ENCODE measurements around the gene TMIGD2.

Gene TMIGD2

GRCh38 chr19:4326215-4326836, 24.1 kb upstream of the TMIGD2 start:
- DNase-seq = no peak

- DNase-seq = no peak
Observed at GRCh38 chr19:4324228-4324627, 22.0 kb upstream of the TMIGD2 start.

DNA sequence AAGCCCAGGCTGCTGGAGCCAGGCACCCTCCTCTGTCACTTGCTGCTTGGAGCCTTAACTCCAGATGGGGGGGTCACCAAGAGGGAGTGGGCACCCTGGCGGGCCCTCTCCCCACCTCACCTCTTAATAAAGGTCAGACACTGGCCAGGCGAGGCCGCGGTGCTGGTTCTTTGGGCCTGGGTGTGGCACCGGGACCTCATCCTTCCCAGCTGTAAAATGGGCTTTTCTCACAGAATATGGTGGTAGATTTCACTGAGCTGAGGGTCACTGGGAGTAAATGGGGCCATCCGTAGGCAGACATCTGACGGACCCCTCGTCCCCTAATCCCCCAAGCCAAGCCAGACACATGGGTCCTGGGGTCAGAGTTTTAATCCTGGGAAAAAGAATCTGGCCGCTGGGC, 21.5 kb upstream of the TMIGD2 start:
- DNase-seq = no peak

- no peak for DNase-seq
Observed at GRCh38 chr19:4322942-4323665, 20.9 kb upstream of the TMIGD2 start.

DNA sequence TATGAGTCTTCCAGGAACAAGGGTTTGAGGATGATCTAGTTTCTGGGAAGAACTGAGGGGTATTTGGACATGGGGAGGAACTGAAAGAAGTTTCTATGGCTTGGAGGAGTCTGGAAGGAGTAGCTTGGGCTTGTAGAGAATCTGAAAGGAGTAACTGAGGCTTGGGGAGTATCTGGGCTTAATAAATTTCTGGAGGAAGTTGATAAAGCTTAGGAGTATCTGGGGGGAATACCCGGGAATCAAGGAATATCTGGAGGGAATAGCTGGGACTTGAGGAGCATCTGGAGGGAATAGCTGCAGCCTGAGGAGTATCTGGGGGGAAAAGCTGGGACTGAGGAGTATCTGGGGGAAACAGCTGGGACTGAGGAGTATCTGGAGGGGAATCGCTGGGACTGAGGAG, 18.2 kb upstream of the TMIGD2 start:
- no peak for DNase-seq

- DNase-seq = no peak
Observed at GRCh38 chr19:4319067-4319718, 17.0 kb upstream of the TMIGD2 start.

DNA sequence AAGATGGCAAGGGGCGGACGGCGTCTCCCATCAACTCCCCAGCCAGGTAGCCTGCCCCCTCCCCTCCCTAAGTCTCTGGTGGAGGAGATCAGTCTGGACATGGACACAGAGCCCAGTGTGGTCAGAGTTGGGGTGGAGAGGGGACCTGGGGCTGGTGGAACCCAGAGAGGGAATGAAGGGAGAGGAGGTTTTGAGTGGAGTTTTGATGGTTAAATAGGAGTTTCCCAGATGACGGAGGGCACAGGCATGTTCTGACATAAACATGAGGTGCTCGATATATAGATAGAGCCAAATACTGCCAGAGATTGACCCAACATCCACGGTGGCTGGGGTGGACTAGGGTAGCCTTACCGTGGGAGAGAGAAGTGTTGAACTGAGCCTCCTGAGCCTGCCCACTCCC, 16.3 kb upstream of the TMIGD2 start:
- no peak for DNase-seq

DNA sequence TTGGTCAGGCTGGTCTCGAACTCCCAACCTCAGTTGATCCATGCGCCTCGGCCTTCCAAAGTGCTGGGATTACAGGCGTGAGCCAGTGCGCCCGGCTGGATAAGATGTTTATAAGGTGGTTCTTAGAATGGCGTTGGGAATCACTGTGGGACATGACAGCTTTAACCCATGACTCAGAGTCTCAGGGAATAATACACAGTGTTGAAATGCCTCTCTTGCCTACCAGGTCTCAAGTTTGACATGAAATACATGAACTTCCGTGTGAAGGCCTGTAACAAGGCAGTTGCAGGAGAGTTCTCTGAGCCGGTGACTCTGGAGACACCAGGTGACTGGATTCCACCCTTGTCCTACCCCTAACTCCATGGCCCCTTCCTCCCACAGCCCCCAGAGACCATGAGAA, 14.8 kb upstream of the TMIGD2 start:
- DNase-seq = no peak

DNA sequence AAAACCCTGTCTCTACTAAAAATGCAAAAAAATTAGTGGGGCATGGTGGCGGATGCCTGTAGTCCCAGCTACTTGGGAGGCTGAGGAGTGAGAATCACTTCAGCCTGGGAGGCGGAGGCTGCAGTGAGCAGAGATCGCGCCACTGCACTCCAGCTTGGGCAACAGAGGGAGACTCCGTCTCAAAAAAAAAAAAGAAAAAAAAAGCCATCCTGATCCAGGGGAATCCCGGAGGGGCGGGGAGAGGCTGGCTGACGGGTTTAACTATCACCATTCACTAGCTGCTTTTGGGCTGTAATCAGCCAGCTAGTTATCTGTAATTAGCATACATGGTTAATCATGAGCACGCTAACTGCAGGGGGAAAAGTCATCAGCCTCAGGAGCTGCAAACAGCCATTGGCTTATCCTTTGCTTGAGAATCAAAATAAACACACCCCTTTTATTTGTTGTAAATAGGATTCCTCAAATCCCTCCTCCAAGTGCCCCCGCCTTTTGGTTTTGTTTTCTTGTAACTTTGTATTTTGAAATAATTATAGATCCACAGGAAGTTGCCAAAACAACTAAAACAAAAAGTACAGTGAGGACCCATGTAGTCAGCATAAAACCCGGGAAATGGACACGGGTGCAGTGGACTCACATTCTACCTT, 11.8 kb upstream of the TMIGD2 start:
- DNase-seq = no peak

- DNase-seq = no peak
Observed at GRCh38 chr19:4310247-4311121, 8.3 kb upstream of the TMIGD2 start.

- DNase-seq = no peak
Observed at GRCh38 chr19:4305659-4306058, 3.5 kb upstream of the TMIGD2 start.

- no peak for DNase-seq
Observed at GRCh38 chr19:4305257-4305612, 3.0 kb upstream of the TMIGD2 start.

DNA sequence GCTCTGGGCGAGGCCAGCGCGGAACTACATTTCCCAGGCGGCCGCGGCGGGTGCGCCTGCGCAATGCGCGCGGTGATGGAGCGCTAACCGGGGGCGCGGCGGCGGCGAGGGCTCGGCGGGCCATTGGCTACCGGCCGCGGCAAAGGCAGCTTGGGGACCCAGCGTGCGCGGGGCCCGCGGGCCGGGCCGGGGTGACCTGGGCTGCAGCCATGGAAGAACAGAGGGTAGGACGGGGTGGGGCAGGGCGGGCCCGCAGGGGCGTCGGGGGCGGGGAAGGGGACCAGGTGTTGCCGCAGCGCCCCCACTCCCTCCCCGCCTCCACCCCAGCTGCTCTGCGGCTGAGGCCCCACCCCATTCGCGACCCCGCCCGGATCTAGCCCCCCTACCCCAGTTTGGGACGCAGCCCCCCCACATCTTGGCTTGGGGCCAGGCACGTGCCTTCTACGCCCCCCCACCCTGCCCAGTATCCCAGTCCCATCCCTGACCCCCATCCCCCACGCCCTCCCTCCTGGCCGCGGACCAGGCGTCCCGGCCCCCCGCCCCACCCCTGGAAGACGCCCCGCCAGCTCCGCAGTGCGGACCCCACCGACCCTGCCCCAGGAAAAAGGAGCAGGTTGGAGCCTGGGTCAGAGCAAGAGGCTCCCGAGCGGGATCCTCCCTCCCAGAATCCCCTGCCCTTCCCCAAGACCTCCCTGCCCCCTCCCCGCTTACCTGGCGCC, 2.5 kb upstream of the TMIGD2 start, which contains the start of gene FSD1:
FSD1 (plus strand) TSS at position 61 of the 719 bp plus-strand sequence; CDS start at position 210, 149 bp downstream.
- peak; percentile 63 for DNase-seq

DNA sequence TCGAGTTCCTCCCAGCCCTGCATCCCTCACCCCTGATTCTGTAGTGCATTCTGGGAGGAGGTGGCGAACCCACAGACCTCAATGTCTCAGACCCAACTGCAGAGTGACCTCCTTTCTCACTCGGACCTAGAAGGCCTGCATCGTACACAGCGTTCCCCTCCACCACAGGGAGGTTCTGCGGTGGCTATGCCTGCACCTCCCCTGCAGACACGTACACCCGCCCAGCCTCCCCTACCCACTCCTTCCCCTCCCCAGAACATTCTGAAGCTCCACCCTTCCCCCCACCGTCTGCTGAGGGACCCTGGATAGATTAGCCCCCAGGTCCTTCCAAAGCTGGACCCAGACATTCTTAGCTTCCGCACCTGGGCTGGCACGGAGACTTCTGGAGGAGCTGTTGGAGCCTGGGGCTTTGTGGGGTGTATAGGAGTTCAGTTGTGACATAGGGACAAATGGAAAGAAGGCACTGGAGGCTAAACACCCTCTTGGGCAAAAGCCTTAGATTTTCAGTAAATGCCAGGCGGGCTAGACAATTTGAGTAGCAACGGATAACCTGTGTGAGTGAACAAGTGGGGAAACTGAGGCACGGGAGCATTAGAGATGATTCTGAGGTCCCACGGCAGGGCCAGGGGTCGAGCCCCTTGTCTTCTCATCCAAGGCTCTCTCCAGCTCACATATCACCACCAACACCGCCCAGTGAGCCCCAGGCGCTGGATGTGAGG, 1.8 kb upstream of the TMIGD2 start:
- no peak for DNase-seq

DNA sequence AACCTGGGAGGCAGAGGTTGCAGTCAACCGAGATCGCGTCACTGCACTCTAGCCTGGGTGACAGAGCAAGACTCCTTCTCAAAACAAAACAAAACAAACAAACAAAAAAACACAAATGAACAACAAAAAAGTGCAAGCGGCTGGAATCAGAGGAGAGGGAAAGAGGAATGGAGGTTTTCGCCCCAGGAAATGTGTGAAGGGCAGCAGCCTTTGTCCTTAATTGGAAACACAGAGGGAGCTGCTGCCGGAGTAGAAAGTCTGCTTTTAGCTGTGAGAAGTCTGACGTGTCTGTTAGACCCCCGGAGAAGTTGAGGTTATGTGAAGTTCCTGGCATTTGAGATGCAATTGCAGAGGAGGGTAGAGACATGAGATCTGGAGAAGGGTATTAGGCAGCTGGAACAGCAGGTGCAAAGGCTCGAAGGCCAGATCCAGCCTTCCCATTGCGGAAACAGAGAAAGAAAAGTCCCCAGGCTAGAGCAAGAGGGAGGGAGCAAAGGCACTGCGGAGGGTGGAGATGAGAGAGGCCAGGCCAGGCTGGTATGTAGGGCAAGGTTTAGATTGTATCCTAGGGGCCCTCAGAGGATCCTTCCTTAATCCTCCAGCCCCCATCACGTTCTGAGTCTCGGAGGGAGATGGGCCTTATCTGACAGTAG, 473 bp downstream of the TMIGD2 start:
- no peak for DNase-seq

- no peak for DNase-seq
Observed at GRCh38 chr19:4300589-4300988, 1.6 kb downstream of the TMIGD2 start.

DNA sequence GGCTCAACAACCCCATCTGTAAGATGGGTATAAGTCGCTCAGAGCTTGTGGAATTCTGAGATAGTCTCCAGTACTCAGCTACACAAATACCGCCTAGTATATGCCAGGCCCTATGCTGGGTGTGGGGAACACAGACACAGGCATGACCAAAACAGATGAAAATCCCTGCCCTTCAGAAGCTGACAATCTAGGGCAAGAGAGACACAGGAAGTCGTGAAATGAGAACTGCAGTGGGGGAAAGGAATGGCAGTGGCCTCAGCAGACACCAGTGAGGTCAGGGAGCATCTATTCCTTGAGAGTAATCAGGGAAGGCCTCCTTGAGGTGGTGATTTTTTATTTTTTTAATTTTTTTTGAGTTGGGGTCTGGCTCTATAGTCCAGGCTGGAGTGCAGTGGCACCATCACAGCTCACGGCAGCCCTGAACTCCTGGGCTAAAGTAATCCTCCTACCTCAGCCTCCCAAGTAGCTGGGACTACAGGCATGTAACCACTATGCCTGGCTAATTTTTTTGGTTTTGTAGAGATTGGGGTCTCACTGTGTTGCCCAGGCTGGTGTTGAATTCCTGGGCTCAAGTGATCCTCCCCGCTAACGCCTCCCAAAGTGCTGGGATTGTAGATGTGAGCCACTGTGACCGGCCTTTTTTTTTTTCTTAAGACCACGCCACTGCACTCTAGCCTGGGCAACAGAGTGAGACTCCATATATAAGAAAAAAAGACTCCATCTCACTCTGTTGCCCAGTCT, 3.2 kb downstream of the TMIGD2 start:
- no peak for DNase-seq

- no peak for DNase-seq
Observed at GRCh38 chr19:4297901-4298809, 4.0 kb downstream of the TMIGD2 start.

All from fibroblast of skin of abdomen (primary cell).